ENCODE data around the gene PAX8. TPM values are rescaled to one million over a fixed set of nuclear protein-coding genes. Genes with fewer than 3 reads are reported as not detected.

The PAX8 gene
- total RNA-seq, 1 experiment from 2014 or later: 0.15 TPM

- ChIA-PET CTCF (no interaction called here), POLR2A (no interaction called here)
- no peak overlapping the region for H3K4me3 ChIP-seq (ENCODE audit: low read depth in 2 of 2, low read length in 2 of 2)
- intact Hi-C loops (cut with micrococcal nuclease; ENCODE audit: unreplicated experiment) (no loop called here), in situ Hi-C loops (cut with HindIII; ENCODE audit: low pct_unique_long_range_greater_than_20kb, low sequenced_read_pairs) (no loop called here)
- TF ChIP-seq TCF7L2 (IDR thresholded peaks at IDR 0.05; ENCODE audit: low read depth, low read length) (no peak), SIN3A (IDR thresholded peaks at IDR 0.05; ENCODE audit: borderline replicate concordance, insufficient read depth, low read depth, low read length) (no peak), POLR2AphosphoS5 (IDR thresholded peaks at IDR 0.05; ENCODE audit: low read depth, low read length) (no peak), CTCF (IDR thresholded peaks at IDR 0.05) (no peak)
- TF ChIP-seq, protein P1, sequence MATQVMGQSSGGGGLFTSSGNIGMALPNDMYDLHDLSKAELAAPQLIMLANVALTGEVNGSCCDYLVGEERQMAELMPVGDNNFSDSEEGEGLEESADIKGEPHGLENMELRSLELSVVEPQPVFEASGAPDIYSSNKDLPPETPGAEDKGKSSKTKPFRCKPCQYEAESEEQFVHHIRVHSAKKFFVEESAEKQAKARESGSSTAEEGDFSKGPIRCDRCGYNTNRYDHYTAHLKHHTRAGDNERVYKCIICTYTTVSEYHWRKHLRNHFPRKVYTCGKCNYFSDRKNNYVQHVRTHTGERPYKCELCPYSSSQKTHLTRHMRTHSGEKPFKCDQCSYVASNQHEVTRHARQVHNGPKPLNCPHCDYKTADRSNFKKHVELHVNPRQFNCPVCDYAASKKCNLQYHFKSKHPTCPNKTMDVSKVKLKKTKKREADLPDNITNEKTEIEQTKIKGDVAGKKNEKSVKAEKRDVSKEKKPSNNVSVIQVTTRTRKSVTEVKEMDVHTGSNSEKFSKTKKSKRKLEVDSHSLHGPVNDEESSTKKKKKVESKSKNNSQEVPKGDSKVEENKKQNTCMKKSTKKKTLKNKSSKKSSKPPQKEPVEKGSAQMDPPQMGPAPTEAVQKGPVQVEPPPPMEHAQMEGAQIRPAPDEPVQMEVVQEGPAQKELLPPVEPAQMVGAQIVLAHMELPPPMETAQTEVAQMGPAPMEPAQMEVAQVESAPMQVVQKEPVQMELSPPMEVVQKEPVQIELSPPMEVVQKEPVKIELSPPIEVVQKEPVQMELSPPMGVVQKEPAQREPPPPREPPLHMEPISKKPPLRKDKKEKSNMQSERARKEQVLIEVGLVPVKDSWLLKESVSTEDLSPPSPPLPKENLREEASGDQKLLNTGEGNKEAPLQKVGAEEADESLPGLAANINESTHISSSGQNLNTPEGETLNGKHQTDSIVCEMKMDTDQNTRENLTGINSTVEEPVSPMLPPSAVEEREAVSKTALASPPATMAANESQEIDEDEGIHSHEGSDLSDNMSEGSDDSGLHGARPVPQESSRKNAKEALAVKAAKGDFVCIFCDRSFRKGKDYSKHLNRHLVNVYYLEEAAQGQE (IDR thresholded peaks at IDR 0.05; ENCODE audit: insufficient read depth in 1 of 2, low read depth in 2 of 2, low read length in 1 of 2): no peak
- no peaks in the 10 kb centered on the region for H3K27me3 ChIP-seq (ENCODE audit: control insufficient read depth, insufficient read depth, low read length)
- H3K9me3 ChIP-seq (ENCODE audit: control insufficient read depth, insufficient read depth, low read depth, low read length): no peaks in the 10 kb centered on the region
- DNase-seq (ENCODE audit: low read depth, low spot score) (no peak), ATAC-seq (no peak)
- H3K27ac ChIP-seq (ENCODE audit: low read length): no peak overlapping the region
- no peaks in the 10 kb centered on the region for H3K4me1 ChIP-seq (ENCODE audit: control insufficient read depth, insufficient read depth, low read length)
- BruUV-seq (replicated peaks): no TSS peak
- no peaks in the 10 kb centered on the region for H3K36me3 ChIP-seq (ENCODE audit: control insufficient read depth, insufficient read depth, low read length)
Measured at GRCh38 chr2:113178891-113179290, 99.8 kb downstream of the PAX8 start.

DNA sequence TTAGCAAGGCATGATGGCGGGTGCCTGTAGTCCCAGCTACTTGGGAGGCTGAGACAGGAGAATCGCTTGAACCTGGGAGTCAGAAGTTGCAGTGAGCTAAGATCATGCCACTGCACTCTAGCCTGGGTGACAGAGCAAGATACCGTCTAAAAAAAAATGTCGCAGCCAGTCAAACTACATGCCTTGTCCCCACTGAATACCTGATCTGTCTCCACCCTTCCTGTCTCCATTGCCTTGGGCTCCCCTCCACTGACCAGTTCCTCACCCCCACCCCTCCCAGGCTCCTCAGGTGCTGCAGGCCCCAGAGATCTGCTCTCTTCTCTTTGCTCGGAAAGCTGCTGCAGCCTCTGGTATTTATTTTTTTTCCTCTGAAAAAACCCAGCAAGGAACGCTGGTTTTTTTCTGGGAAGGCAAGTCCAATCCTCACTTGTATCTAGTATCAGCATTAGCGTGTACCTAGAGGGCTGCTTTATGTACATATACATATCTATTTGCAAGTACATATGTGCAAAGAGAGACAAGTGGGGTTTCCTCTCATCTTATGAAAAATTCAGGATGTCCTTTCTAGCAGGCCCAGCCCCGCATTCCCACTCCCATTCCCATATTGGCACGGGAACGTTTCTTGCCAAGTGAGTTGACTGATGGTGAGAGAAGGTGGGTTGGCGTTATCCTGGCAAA, 100.5 kb downstream of the PAX8 start:
- H3K4me3 ChIP-seq (ENCODE audit: low read depth in 2 of 2, low read length in 2 of 2): no peak overlapping the region
- no peaks in the 10 kb centered on the region for H3K36me3 ChIP-seq (ENCODE audit: control insufficient read depth, insufficient read depth, low read length)
- intact Hi-C loops (cut with micrococcal nuclease; ENCODE audit: unreplicated experiment): no loop called here
- ATAC-seq (no peak), DNase-seq (ENCODE audit: low read depth, low spot score) (no peak)
- in situ Hi-C loops (cut with HindIII; ENCODE audit: low pct_unique_long_range_greater_than_20kb, low sequenced_read_pairs): no loop called here
- BruUV-seq (replicated peaks): no TSS peak
- no peak overlapping the region for H3K27ac ChIP-seq (ENCODE audit: low read length)
- TF ChIP-seq TCF7L2 (IDR thresholded peaks at IDR 0.05; ENCODE audit: low read depth, low read length): no peak
- H3K9me3 ChIP-seq (ENCODE audit: control insufficient read depth, insufficient read depth, low read depth, low read length): no peaks in the 10 kb centered on the region
- ChIA-PET POLR2A (no interaction called here), CTCF (no interaction called here)
- no peaks in the 10 kb centered on the region for H3K4me1 ChIP-seq (ENCODE audit: control insufficient read depth, insufficient read depth, low read length)
- no peaks in the 10 kb centered on the region for H3K27me3 ChIP-seq (ENCODE audit: control insufficient read depth, insufficient read depth, low read length)

DNA sequence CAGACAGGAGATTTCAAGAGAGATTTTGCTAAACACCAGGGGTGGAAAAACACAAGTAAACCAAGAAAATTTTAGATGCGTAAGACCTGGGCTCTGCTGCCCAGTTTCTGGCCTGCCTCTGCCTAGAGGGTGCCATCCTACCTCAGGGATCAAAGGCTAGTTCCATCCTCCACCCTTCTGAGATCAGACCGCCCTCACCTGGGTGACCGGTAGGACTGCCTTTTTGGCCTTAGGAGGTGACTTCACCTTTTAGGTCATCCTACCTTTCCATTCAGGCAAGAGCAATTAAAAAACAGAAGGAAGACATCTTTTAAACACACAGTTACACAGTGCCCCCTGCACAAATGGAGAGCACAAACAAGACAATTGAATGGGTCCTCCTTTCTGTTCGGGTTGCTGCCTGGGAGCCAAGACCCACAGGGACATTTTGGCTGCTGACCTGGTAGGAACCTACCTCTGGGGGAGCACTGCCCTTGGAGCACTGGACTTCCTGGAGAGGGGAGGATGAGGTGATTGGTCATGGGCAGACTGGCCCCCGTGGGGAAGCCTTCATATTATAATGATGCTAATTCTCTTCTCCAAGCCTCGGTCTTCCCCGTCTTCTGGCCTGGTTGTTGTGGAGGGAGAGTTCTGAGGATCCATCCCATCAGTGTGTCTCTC, 101.9 kb downstream of the PAX8 start:
- no peak for TF ChIP-seq SIN3A (IDR thresholded peaks at IDR 0.05; ENCODE audit: borderline replicate concordance, insufficient read depth, low read depth, low read length)
- TF ChIP-seq TCF7L2 (IDR thresholded peaks at IDR 0.05; ENCODE audit: low read depth, low read length): no peak
- TF ChIP-seq, protein P1 (IDR thresholded peaks at IDR 0.05; ENCODE audit: insufficient read depth in 1 of 2, low read depth in 2 of 2, low read length in 1 of 2): no peak
- no peak for TF ChIP-seq CTCF (IDR thresholded peaks at IDR 0.05)
- TF ChIP-seq POLR2AphosphoS5 (IDR thresholded peaks at IDR 0.05; ENCODE audit: low read depth, low read length): no peak
- H3K9me3 ChIP-seq (ENCODE audit: control insufficient read depth, insufficient read depth, low read depth, low read length): no peaks in the 10 kb centered on the region
- no peak for DNase-seq (ENCODE audit: low read depth, low spot score)
- BruUV-seq (replicated peaks): no TSS peak
- no peak overlapping the region for H3K4me3 ChIP-seq (ENCODE audit: low read depth in 2 of 2, low read length in 2 of 2)
- no peaks in the 10 kb centered on the region for H3K4me1 ChIP-seq (ENCODE audit: control insufficient read depth, insufficient read depth, low read length)
- CTCF ChIA-PET: no interaction called here
- intact Hi-C loops (cut with micrococcal nuclease; ENCODE audit: unreplicated experiment) (no loop called here), in situ Hi-C loops (cut with HindIII; ENCODE audit: low pct_unique_long_range_greater_than_20kb, low sequenced_read_pairs) (no loop called here)
- no peaks in the 10 kb centered on the region for H3K36me3 ChIP-seq (ENCODE audit: control insufficient read depth, insufficient read depth, low read length)
- no peak for ATAC-seq
- H3K27ac ChIP-seq (ENCODE audit: low read length): no peak overlapping the region
- POLR2A ChIA-PET: no interaction called here
- H3K27me3 ChIP-seq (ENCODE audit: control insufficient read depth, insufficient read depth, low read length): no peaks in the 10 kb centered on the region

Measured in Panc1 (cell line).